22Rv1 (cell line): ENCODE data around the gene HSD11B1.

Experiments
- CTCF ChIP-seq: fragments of 450-650 bp; IDR thresholded peaks from 2 replicates; pipeline ENCODE4 v1.5.1; 2017; ENCODE audit warnings: mild to moderate bottlenecking
- ZFX ChIP-seq: fragments of 450-650 bp; IDR thresholded peaks from 2 replicates; pipeline ENCODE4 v1.6.1; 2017; ENCODE audit warnings: antibody characterized with exemption, borderline replicate concordance

GRCh38 chr1:209717818-209718217, 13.2 kb downstream of the HSD11B1 start:
- TF ChIP-seq CTCF (no peak), ZFX (no peak)
